Activated CD4-positive, alpha-beta T cell treated with anti-CD3 and anti-CD28 coated beads, Interleukin-2, Interleukin-4, amounts not matched to agents 100 ng/mL and 50 ng/mL, durations not matched to agents 16 hours and 8 hours (primary cell): ENCODE results near the gene SLC34A3.

ENCODE experiments used
- DNase-seq: peaks from one replicate; pipeline ENCODE4 v3.0.0-alpha.2; 2020; ENCODE audit warnings: low spot score

The SLC34A3 gene

DNA sequence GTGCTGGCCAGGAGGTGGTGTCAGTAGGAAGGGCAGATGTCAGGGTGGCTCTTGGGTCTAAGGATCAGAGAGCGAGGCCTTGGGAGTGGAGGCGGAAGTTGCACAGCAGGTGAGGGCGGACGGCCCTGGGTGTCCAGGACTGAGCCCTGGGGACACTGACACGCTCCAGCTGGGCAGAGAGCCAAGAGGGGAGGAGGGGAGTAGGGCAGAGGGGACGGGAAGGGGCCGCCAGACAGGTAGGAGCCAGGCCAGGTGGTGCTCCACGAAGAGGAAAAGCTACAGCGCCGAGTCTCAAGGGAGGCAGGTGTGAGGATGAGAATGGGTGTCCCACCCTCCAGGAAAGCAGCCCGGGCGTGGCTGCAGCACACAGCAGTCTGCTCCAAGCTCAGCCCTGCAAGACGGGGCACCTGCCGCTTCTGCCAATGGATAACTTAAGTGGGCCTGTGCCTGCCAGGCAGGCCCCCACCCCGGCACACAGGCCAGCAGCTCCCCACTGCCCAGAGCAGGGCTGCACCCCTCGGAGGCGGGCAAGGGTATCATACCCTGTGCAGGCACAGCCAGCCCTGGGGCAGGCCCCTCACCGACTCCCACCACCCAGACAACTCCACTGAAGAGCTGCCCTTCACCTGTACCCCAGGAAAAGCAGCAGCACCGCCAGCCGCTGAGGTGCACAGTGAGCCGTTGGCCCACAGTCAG lies 35.0 kb upstream of the SLC34A3 start:
- DNase-seq: no peak

DNA sequence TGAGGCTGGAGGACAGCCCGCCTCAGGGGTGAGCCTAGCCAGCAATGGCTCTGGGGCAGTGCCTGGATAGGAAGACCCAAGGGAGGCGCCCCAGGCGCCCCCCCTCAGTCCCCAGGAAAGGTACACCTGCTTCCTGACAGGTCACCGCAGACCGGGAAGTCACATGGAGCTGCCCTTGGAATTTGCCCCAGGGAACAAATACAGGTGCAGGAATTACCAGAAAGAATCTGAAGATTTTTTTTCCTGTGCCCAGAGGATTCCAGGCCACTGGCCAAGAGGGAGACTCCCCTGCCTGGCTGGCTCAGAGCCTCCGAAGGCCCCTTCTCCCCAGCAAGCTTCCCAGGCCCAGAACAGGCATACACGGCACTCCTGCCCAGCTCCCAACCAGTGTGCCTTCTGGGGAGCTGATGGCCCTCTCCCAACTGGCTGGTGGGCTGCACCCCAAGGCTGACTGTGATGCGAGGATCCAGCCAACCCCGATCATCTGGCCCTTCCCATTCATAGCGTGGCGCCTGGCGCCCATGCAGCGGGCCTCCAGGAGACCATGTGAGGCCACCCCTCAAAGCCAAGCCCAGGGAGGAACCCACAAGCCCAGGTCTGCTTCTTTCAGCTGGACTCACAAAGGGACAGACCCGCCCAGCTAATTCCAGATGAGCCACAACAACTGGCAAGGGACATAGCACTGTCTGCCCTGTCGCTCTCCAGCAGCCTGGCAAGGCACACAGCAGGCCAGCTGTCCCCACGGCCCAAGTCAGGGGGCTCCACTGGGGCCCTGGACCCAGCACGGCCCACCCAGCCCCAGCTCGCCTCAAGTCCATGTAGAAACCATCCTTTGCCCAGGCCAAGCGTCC lies 32.4 kb upstream of the SLC34A3 start:
- DNase-seq: no peak

DNA sequence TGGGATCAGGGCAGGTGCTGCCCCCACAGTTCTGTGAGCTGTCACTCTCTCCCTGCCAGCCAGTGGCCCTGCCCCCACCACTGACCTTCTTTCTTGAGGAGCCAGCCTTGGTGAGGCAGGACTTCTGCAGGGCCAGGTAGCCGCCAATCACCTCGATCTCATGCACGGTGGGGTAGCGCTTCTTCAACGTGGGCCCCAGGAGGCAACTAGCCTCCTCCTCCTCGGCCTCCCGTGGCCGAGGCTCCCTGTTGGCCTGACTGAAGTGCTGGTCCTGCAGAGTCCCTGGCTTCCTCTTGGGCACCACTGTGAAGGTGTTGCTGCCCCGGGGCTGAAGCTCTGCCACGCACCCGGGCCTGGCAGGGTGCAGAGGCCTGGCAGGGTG lies 31.8 kb upstream of the SLC34A3 start:
- DNase-seq: no peak

DNA sequence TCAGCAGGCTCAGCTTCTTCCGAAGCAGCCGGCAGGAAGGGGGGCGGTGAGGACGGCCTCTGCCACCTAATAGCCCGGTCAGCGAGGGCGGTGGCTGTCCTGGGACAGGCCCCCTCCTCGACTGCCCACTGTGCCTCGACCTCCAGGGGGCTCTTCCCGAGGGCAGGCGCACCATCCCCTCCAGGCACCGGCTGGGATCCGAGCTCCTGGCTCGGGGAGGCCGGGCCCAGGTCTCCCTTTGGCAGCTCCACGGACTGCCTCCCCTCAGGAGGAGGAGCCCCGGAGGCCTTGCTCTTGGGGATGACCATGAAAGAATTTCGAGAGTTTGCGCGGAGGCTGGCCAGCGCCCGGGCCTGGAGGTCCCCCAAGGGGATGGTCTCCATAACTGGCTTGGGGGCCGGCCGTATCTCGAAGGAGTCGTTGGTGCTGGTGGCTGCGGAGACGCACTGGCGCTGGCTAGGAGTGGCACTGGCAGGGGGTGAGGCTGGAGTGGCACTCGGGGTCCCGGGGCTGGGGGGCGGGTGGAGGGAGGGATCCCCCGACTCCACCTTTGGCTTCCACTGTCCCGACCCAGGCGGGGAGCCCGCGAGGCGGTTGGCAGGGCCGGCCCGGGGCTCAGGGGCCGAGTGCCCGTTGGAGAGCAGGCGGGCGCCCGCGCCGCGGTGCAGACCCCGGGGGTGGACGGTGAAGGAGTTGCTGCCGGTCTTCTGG lies 31.1 kb upstream of the SLC34A3 start:
- no peak for DNase-seq

DNA sequence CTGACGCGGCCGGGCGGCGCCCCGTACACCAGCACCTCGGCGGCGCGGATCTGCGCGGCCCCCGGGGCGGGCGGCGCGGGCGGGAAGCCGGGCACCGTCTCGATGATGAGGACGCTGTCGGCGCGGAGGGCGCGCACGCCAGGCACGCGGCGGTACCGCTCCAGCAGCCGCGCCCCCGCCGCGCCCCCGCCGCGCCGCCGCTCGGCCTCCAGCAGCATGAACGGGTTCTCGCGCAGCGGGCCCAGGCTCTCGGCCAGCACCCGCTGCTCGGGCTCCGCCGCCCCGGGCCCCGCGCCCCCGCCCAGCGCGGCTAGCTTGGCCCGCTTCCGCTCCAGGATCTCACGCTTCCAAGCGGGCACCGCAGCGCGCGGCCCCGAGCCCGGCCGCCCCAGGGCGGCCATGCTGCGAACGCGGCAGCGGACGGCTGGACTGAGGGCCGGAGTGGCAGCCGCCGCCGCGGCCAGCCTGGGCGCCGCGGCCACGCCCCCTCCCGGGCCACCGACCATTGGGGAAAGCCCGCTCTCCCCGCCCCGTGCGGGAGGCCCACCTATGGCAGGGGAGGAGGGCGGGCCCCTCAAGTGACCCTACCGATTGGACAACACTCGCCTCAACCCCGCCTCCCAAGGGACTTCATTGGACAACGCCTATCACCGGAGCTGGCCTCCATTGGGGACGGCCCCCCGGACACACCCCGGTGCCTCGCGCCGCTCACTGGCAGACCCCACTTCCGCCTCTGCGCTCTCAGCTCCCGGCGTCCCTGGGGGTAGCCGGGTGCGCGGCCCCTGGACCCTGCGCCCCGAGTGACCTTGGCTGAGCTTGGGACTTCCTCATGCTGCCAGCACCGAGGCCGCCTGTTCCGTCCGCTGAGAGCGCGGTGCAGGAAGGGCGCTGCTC lies 30.1 kb upstream of the SLC34A3 start, which contains the start of gene TPRN:
TSS of gene TPRN (minus strand) at position 431 of the 894 bp plus-strand sequence. CDS start at position 401, 30 bp downstream.
- DNase-seq: peak; percentile 99

DNA sequence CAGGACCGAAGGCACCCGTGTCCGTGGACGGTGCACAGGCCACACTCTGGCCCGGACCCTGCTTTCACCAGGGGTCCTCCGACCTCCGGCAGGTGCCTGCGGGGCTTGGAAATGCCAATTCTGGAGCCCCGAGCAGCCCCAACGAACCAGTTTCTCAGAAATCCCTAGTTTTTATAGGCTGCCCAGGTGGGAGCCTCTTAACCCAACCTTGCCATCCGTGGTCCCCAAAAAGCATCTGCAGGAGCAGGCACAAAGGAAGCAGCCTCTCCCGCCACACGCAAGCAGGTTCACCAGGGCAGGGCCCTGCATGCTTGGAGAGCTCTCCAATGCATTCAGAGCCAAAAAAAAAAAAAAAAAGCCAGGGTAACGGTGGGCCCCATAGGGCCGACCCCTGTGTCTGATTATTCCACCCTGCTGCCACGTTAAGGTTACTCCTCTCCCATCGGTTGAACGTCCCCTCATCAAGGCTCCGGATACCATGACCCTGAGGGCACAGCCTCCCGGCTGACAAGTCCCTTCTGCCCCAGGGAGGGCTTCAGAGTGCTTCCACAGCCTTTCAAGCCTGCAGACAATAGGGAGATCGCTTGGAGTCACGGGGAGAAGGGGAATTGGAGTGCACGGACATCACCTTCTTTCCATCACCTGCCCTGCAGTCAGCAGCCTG lies 29.4 kb upstream of the SLC34A3 start:
- no peak for DNase-seq

DNA sequence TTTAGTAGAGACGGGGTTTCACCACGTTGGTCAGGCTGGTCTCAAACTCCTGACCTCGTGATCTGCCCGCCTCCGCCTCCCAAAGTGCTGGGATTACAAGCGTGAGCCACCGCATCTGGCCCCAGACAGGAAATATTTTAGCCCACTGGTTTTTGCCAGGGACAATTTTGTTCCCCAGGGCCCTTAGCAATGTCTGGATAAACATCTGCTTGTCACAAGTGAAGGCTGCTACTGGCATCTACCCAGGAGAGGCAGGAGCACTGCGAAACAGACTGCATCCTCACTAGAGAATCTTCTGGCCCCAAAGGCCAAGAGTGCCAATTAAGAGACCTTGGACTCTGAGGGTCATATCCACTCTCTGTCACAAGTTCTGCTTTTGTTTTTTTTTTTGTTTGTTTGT lies 27.7 kb upstream of the SLC34A3 start:
- no peak for DNase-seq

DNA sequence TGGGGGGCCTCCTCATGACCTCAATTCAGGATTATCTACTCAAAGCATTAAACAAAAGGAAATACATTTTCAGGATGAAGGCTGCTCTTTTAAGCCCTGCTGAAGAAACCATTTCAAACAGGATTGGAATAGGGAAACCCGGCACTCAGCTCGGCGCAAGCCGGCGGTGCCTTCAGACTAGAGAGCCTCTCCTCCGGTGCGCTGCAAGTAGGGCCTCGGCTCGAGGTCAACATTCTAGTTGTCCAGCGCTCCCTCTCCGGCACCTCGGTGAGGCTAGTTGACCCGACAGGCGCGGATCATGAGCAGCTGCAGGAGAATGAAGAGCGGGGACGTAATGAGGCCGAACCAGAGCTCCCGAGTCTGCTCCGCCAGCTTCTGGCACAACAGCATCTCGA lies 26.0 kb upstream of the SLC34A3 start:
- no peak for DNase-seq

DNA sequence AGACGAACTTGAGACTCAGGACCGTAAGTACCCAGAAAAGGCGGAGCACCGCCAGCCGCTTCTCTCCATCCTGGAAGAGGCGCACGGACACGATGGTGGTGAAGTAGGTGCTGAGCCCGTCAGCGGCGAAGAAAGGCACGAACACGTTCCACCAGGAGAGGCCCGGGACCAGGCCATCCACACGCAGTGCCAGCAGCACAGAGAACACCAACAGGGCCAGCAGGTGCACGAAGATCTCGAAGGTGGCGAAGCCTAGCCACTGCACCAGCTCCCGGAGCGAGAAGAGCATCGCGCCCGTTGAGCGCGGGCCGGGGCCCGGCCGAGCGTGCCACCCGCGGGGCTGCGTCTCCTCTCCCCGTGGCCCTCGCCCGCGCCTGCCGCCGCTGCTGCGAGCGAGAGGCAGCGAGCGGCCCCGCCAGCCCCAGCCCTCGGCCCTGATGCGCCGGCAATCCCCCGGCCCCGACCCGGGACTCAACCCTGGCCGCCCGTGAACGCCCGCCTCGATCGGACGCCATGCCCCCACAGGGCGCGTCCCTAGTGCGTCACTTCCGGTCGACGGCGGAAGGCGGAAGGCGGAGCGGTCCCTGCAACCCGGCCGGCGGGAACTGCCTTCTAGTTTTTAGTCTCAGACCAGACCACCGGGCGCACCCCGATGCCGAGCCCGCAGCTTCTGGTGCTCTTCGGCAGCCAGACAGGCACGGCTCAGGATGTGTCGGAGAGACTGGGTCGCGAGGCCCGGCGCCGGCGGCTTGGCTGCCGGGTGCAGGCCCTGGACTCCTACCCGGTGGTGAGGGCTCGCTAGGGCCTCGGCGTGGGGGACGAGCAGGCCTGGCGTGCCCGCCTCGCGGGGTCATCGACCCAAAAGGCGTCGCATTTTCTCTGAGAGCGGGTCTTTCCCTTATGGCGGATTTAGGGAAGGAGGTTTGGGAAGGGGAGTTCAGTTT lies 25.3 kb upstream of the SLC34A3 start, which contains the start of the genes NDOR1 and TMEM203:
TSS of gene NDOR1 (plus strand) at position 575 of the 944 bp plus-strand sequence. CDS start at position 653, 78 bp downstream.
TSS of gene TMEM203 (minus strand) at position 523 of the 944 bp plus-strand sequence. CDS start at position 289, 234 bp downstream.
- peak; percentile 95 for DNase-seq

DNA sequence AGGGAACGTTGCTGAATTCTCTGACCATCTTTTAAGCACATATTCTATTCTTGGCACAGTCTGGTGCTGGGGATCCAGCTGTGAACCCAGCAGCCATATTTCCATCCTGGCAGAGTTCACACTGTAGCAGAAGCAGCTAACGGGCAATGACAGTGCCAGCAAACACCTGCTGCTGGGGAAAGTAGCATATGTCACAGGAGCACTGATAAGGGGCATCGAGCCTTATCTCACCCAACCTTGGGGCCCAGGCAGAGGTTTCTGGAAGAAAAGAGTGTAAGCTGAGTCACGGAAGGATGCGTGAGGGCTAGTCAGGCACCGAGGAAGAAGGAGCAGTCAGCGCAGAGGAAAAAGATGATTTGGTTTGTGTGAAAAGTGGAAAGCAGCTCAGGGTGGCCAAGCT lies 24.1 kb upstream of the SLC34A3 start:
- no peak for DNase-seq

DNA sequence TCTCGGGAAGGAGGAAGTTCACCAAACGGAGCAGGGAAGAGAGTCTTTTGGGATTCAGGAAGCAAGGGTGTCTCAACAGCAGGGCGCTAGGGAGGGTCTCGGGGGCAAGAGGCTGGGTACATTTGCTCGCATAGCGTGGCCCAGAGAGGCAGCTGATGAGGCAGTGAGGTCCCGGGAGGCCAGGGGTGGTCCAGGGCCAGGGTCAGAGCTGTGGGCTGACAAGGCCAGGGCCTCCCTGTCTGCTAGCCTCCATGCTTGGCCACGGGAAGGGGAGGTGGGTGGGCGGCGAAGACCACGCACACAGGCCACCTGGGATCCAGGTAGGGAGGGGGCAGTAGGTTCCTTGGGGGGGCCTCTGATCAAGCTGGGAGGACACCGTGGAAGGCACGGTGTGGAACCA lies 19.2 kb upstream of the SLC34A3 start:
- DNase-seq: no peak

DNA sequence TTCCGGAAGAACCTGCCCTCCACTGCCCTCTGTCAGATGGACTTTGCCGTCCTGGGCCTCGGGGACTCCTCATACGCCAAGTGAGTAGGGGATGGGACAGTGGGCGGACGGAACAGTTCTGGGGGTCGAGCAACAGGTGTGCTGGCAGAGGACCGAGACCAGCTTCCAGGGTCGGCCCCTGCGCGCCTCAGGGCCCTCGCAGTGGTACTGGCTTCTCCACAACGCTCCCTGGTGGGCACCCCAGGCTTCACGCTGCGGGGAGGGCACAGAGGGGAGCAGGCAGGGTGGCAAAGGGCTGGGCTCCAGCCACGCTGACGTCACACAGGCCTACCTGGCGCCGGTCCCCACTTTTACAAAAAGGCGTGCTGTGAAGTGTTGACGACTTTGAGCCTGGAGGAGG lies 18.2 kb upstream of the SLC34A3 start:
- DNase-seq: no peak

DNA sequence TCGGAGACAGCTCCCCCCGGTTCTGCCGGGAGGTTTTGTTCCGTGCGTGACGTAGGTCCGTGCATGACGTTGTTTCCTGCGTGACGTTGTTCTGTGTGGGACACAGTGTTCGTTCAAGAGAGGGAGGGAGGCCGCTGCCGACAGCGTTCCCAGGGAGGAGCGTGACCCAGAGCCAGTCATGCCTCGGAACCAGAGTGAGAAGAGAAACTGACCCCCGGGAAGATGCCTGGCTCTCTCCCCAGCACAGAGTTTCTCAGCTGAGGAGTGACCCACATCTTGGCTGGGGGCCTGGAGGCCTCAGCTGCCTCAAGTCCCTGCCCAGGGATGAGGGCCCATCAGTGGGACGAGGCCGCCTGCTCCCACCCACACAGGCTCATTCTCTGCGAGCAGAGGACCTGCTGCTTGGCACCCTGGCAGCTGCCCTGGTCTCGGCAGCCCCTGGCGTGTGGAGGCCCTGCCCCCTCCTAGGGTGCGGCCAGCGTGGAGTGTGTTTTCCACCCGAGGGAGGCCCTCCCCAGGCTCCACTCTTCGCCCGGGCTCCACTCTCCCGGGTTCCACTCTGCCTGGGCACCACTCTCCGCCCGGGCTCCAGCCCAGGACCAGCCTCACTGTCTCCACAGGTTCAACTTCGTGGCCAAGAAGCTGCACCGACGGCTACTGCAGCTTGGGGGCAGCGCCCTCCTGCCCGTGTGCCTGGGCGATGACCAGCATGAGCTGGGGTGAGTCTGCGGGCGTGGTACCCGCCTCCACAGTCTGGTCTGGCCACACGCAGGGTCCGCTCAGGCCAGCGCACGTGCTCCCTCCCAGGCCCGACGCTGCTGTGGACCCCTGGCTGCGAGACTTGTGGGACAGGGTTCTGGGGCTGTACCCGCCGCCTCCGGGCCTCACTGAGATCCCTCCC lies 17.3 kb upstream of the SLC34A3 start:
- DNase-seq: no peak

DNA sequence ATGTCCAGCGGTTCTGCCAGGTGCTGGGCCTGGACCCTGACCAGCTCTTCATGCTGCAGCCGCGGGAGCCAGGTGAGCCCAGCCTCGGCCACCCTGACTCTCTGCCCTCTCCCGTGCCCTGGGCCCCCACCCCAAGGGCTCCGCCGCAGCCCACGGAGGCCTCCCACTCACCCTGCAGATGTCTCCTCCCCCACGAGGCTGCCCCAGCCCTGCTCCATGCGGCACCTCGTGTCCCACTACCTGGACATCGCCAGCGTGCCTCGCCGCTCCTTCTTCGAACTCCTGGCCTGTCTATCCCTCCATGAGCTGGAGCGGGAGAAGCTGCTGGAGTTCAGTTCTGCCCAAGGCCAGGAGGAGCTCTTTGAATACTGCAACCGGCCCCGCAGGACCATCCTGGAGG lies 16.1 kb upstream of the SLC34A3 start:
- DNase-seq: no peak

DNA sequence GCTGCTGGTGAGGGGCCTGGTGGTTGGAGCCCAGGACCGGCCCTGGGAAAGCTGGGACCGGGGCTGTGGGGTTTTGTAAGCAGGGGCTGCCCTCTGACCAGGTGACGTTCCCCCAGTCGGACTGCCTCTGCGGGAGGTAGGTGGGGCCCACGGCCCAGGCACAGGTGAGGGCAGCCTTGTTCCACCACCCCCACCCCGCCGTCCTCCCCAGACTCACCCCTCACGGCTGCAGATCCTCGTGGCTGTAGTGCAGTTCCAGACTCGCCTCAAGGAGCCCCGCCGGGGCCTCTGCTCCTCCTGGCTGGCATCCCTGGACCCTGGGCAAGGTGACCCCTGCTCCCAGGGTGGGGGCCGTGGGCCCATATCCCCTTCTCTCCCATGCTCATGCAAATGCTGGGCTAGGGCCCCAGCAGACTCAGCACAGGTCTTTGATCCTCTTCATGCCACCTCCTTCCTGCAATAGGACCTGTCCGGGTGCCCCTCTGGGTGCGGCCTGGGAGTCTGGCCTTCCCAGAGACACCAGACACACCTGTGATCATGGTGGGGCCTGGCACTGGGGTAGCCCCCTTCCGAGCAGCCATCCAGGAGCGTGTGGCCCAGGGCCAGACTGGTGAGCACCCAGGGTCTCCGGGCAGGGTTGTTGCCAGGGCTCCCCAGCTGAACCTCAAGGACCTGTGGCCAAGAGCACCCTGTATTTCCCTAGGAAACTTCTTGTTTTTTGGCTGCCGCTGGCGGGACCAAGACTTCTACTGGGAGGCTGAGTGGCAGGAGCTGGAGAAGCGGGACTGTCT lies 15.3 kb upstream of the SLC34A3 start:
- no peak for DNase-seq

DNA sequence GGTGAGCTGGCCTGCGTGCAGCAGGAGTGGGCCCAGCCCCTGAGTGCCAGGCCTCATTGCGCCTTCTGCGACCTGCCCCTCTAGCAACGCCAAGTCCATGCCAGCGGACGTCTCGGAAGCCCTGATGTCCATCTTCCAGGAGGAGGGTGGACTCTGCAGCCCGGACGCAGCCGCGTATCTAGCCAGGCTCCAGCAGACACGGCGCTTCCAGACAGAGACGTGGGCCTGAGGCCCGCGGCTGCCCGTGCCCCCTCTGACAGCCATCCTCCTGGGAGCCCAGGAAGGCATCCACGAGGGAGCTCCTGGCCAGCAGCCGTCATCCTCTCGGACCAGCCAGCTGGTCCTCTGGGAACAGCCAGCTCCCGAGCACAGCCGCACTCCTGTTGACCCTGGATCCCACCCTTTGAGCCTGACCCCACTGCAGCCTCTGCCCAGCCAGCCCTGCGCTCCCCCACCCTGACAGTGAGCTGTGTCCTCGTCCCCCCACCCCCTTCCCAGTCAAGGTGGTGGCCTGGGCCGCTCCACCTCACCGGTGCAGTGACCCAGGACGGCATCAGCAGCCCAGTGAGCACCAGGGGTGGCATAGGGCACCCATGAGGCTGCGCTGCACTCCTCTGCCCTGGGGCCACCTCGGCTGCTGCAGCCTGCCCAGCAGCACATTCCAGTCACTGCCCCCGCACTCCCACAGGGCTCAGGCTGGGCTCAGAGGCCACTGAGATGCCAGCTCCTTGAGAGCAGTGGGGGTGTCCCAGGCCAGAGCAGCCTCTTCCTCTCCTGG lies 14.3 kb upstream of the SLC34A3 start:
- no peak for DNase-seq
